HFFc6 (cell line): ENCODE data around the gene CIB2. TPM values are rescaled to one million over a fixed set of nuclear protein-coding genes. Genes with fewer than 3 reads are reported as not detected.

Source experiments
- DNase-seq: peaks from one replicate; pipeline ENCODE4 v3.0.0-alpha.2; 2018
- H3K27ac Mint-ChIP-seq: 2 replicates; pipeline ENCODE4 v1.8.0; 2020; ENCODE audit warnings: mild to moderate bottlenecking, mixed read lengths
- H3K27me3 Mint-ChIP-seq: 2 replicates; pipeline ENCODE4 v1.8.0; 2021; ENCODE audit warnings: mild to moderate bottlenecking, moderate library complexity, mixed read lengths; ENCODE audit not compliant: insufficient read depth
- H3K36me3 Mint-ChIP-seq: 2 replicates; pipeline ENCODE4 v1.8.0; 2021; ENCODE audit warnings: low read depth, mixed read lengths
- H3K4me1 Mint-ChIP-seq: 2 replicates; pipeline ENCODE4 v1.8.0; 2020; ENCODE audit warnings: low read depth, mixed read lengths
- H3K4me3 Mint-ChIP-seq: 2 replicates; pipeline ENCODE4 v1.8.0; 2020; ENCODE audit warnings: mild to moderate bottlenecking, moderate library complexity, mixed read lengths
- H3K9me3 Mint-ChIP-seq: 2 replicates; pipeline ENCODE4 v1.8.0; 2020; ENCODE audit warnings: mild to moderate bottlenecking, mixed read lengths
- CTCF ChIP-seq: fragments of 200-600 bp; sonication (generic); IDR thresholded peaks from 2 replicates; pipeline ENCODE4 v1.5.0; 2021; ENCODE audit warnings: antibody characterized with exemption, mild to moderate bottlenecking
- total RNA-seq, 6 experiments: library from RNA; stranded (reverse); fragmentation: NEBNext Ultra II Directional; extraction: Animal tissue kit (Norgen Biotek cat#: 25700); gene quantifications; 2 replicates in 1 of 6; 3 replicates in 5 of 6; pipeline ENCODE4 v1.2.3, GENCODE V29; 2021

The CIB2 gene
- total RNA-seq, 6 experiments from 2014 or later = 1.3 to 1.8 (median 1.4) TPM

GRCh38 chr15:78167227-78167888, 36.1 kb upstream of the CIB2 start:
- no peak for DNase-seq
- no peaks in the 10 kb centered on the region for H3K9me3 Mint-ChIP-seq
- H3K4me1 Mint-ChIP-seq = no peaks in the 10 kb centered on the region
- TF ChIP-seq CTCF = no peak
- 0 out of 2 replicates have a peak, but pooled peaks cover 1% of the 10 kb centered on the region for H3K27me3 Mint-ChIP-seq
- no peak overlapping the region for H3K4me3 Mint-ChIP-seq
- peaks cover 25% of the 10 kb centered on the region for H3K36me3 Mint-ChIP-seq
- H3K27ac Mint-ChIP-seq = no peak overlapping the region

- no peak for TF ChIP-seq CTCF
- Mint-ChIP-seq H3K27ac (no peak overlapping the region), H3K4me1 (no peaks in the 10 kb centered on the region), H3K27me3 (0 out of 2 replicates have a peak, but pooled peaks cover 1% of the 10 kb centered on the region), H3K4me3 (no peak overlapping the region), H3K9me3 (no peaks in the 10 kb centered on the region), H3K36me3 (peaks cover 15% of the 10 kb centered on the region)
- no peak for DNase-seq
Measured at GRCh38 chr15:78164010-78164409, 32.8 kb upstream of the CIB2 start.

GRCh38 chr15:78162038-78162437, 30.8 kb upstream of the CIB2 start:
- Mint-ChIP-seq H3K4me1 (peaks cover 4% of the 10 kb centered on the region), H3K4me3 (no peak overlapping the region), H3K27ac (no peak overlapping the region), H3K36me3 (peaks cover 13% of the 10 kb centered on the region), H3K27me3 (0 out of 2 replicates have a peak, but pooled peaks cover 1% of the 10 kb centered on the region), H3K9me3 (no peaks in the 10 kb centered on the region)
- DNase-seq = no peak
- TF ChIP-seq CTCF = no peak

GRCh38 chr15:78159395-78159794, 28.1 kb upstream of the CIB2 start:
- Mint-ChIP-seq H3K36me3 (peaks cover 7% of the 10 kb centered on the region), H3K4me3 (no peak overlapping the region), H3K27ac (no peak overlapping the region), H3K4me1 (peaks cover 24% of the 10 kb centered on the region), H3K9me3 (no peaks in the 10 kb centered on the region), H3K27me3 (0 out of 2 replicates have a peak, but pooled peaks cover 1% of the 10 kb centered on the region)
- DNase-seq = no peak
- TF ChIP-seq CTCF = no peak

- no peaks in the 10 kb centered on the region for H3K9me3 Mint-ChIP-seq
- no peak overlapping the region for H3K4me3 Mint-ChIP-seq
- TF ChIP-seq CTCF = no peak
- 0 out of 2 replicates have a peak, but pooled peaks cover 10% of the 10 kb centered on the region for H3K36me3 Mint-ChIP-seq
- peaks cover 37% of the 10 kb centered on the region for H3K4me1 Mint-ChIP-seq
- H3K27ac Mint-ChIP-seq = no peak overlapping the region
- no peaks in the 10 kb centered on the region for H3K27me3 Mint-ChIP-seq
- DNase-seq = no peak
Measured at GRCh38 chr15:78157203-78157602, 26.0 kb upstream of the CIB2 start.
